Measurements from ENCODE around the gene FAM3B.
"Not testable (repeated sequence)": the region's sequence is repeated elsewhere in the genome, so short reads cannot be mapped to it uniquely, and the experiment has no call there.

The FAM3B gene, protein sequence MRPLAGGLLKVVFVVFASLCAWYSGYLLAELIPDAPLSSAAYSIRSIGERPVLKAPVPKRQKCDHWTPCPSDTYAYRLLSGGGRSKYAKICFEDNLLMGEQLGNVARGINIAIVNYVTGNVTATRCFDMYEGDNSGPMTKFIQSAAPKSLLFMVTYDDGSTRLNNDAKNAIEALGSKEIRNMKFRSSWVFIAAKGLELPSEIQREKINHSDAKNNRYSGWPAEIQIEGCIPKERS
- 0.04 to 0.10 reads per million in 2 donors for total RNA-seq

- DNase-seq: no peak
Measured at GRCh38 chr21:41316200-41317062, at the start of gene FAM3B. FAM3B (plus strand) TSS chr21:41316801; CDS start chr21:41316880, 79 bp downstream.

DNA sequence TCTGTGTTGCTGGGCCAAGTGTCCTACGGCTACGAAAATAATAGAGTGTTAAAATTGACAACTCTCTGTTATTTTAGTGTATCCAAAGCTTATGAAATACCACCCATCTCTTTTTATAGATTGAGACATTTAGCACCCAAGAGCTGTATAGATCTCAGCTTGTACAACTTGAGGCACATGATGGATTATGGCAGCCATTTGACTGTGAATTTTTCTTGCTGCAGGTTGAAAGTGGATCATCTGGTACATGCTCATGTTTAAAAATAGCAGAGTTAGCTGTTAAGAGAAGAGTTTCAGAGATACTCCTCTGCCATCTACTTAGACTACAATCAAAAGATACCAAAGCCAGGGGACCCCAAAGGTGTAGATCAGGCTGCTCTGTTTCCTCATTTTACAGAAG lies 49.3 kb upstream of the FAM3B start:
- DNase-seq: no peak

- DNase-seq: no peak
Measured at GRCh38 chr21:41269535-41269934, 47.1 kb upstream of the FAM3B start.

DNA sequence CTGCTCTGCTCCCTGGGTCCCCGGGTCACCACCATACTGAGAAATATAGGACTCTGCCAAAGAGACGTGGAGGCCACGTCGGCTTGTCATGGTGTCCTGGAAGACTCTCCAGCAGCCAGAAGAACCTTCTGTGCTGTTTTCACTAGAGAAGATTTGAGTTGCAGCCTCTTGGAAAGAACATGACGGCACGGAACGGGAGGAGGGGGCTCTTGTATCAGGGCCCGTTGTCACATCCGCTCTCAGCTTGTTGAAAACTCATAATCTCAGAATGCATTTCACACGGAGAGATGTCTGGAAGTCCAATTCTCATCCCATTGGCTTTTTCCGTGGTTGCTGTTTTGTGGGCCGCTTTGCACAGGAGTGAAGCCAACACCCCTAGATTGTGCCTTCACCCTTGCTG lies 39.4 kb upstream of the FAM3B start:
- no peak for DNase-seq

DNA sequence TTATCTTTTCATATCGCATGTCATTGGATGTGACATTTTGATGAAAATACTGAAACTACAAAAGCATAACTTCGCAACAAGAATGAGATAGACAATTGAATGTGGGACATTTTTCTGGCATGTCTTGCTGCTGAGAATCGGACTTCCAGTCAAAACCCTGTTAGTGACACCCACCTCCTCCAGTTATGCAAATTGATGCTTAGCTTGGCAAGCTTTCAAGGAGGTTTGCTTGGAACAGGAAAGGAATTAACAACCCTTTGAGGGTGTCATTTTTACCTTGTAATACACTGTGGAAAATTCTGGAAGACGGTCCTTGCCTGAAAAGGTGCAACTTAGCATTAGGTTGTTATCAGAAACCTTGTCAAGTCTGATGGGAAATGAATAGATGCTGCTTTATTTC lies 38.8 kb upstream of the FAM3B start:
- no peak for DNase-seq

GRCh38 chr21:41280115-41280919 lies 36.3 kb upstream of the FAM3B start:
- no peak for DNase-seq

DNA sequence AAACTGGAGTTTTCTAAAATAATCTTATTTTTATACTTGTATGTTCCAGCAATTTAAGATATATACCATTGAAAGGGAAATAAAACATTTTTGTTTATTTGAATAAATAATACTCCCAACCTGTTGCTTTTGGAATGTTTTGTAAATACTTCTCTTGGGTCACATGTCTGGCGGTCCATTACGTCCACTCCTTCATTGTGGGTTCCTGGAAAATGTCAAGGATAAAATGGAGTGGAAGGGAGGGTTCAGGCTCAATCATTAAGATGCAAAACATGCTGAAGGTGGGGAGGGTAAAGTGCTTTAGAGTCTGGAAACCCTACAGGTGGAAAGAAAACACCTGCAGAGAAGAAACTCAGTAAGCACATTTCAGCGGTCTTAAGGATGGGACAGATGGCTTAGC lies 34.2 kb upstream of the FAM3B start:
- DNase-seq: no peak

DNA sequence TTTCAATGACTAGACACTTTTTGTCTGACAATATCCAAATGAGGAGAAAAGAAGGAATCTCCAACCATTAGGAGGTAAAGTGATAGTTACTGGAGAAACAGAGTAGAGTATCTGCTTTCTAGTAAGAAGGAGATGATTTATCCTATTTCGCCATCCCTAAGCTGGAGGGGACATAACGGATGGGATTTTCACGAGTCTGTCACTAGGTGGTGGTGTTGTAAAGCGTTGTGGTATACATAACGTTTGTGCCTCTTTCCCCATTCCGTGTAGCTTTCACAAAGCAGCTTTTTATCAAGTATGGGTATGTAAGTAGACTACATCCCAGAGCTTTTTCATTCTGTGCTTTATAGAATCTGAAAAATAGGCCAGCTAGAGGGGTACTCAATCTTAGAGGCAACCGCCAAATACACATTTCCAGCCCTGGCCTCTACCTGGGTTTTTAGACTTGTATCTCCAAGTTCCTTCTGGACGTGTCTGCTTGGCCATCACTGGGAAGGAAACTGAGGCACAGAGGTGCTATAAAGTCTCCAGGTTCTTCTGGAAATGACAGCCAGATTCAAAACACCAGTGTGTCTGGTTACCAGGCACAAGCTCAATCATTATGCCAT lies 33.3 kb upstream of the FAM3B start:
- DNase-seq: no peak

DNA sequence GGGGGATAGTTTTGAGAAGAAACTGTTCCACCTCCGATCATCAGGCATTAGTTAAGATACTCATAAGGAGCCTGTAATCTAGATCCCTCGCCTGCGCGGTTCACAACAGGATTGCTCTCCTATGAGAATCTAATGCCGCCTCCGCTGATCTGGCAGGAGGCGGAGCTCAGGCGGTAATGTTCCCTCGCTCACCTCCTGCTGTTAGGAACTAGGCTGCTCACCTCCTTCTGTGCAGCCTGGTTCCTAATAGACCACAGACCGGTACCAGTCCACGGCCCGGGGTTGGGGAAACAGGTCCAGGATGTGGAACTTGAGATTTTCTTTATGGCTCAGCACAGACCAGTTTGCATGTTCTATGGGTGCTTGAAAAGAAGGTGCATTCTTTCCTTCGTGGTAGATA lies 27.2 kb upstream of the FAM3B start:
- no peak for DNase-seq

DNA sequence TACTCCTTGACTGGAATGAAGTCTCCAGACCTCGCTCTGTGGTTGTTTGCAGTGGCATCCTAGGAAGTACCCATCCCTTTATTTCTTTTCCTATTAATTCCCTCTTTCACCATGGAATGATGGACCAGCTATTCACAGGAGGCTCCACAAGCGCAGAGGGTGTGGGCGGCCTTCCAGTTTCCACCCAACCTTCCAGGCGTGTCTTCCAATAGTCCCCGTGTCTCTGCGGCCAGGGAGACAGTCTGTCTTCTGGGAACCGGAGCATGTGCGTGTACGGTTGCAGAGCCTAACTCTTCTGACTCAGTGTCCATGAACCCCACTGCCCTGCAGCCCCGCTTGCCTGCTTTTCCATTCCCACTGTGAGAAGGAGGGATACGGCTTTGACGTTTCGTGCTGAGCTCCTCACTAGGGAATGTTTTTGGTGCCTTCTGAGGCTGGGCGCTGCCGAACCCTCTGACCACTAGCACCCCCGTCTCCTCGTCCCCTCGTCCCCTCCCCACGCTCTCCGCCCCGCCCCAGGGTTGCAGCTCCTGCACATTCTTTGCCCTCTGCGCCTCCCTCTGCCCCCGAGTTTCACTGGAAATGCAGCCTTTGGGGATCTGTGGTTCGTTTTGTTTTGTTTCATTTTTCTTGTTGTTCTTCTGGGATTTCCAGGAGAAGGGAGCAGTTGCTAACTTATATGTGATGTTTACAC lies 26.3 kb upstream of the FAM3B start:
- DNase-seq: no peak

DNA sequence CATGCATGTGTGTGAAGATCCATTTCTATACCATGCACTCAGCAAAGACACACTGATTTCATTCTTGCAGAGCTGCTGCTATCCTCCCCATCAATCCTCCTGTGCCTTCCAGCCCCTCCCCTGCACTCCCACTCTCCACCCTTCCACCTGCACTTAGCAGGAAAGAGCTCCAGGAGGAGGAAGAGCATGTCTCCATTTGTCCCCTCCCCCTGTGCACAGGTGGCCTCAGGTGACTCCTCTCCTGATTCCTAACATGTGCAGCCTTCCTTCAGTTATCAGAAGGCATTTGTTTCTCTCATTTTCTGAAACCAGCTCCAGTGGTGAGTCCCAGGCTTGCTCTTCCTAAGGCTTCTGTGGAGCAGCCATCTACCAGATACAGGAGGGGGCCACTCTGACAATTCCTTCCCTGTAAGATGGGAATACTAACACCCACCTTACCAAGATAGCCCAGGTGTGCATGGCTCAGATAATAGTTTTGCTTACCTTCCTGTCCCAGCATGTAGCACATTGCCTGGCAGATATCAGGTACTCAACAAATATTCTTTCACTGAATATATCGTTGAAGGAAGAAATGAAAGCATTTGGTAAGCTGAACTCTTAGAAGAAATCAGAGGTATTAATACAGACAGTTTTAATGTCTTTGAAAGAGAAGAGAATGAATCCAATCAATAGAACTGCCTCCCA lies 21.9 kb upstream of the FAM3B start:
- DNase-seq: no peak

DNA sequence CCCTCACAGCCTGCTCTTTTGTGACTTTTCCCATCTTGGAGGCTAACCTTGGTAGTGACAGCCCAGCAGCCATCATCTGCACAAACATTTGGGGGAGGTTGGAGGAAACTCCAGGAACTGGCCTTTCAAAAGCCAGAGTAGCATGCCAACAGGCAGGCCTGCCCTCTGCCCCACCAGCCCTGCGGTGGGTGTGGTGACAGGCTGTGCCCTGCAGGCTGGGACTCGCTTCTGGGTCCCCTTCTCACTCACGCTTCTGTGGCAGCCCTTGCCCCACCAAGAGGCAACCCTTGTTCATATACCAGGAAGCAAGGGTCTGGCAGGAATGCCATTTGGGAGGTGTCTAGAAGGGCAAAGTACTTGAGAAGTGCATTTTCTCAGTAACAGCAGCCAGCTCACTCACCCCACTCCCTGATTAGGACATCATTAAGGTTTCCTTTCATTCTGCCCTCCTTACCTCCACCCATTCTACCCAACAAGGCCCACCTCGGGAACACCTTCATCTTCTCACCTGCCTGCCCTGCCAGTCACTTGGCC lies 20.8 kb upstream of the FAM3B start:
- DNase-seq: no peak

GRCh38 chr21:41302976-41303375 lies 13.6 kb upstream of the FAM3B start:
- DNase-seq: no peak

GRCh38 chr21:41304068-41304720 lies 12.4 kb upstream of the FAM3B start:
- no peak for DNase-seq

DNA sequence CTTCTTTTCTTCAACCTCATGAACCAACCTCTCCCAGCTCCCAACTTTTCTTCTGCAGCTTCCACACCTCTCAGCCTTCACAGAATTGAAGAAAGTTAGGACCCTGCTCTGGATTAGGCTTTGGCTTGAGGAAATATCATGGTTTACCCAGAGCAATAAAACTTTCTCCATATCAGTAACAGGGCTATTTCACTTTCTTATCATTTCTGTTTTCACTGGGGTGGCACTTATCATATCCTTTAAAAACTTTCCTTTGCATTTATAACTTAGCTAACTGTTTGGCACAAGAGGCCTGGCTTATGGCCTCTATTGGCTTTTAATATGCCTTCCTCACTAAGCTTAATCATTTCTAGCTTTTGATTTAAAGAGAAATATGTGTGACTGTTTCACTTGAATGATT lies 9.4 kb upstream of the FAM3B start:
- DNase-seq: no peak

- not testable (repeated sequence) for DNase-seq
Measured at GRCh38 chr21:41313285-41314164, 3.1 kb upstream of the FAM3B start.

DNA sequence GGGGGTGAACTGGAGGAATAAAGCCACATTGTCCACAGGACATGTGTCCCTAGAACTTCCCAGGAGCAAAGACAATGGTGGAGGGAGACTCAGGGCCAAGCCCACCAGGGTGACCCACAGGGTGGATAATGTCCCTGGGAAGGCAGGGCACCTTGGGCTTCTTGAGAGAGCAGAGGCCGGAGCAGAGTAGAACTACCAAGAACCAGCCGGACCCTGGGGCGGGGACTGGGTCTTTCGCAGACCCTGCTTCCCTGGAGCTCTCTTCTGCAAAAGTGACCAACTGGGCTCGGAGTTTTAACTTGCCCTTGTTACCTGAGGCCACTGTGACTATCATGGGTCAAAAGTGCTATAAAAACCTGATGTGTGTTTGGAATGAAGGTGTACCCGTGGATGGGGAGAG lies 875 bp upstream of the FAM3B start:
- no peak for DNase-seq

DNA sequence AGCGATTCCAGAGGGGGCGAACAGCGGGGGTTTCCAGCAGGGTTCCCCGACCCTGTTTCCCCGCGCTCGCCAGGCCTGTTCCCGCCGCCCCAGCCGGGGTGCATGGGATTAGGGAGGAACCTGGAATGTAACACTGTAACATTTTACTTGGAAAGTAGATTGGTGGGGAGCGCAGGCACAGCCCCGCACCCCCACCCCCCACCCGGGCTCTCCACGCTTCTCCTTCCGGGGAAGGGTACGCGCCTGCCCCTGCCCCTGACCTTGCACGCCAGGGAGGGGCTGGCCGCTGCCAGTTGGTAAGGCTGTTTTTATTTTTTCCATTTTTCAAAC lies 427 bp downstream of the FAM3B start:
- no peak for DNase-seq

GRCh38 chr21:41317458-41317857 lies 857 bp downstream of the FAM3B start:
- DNase-seq: no peak

DNA sequence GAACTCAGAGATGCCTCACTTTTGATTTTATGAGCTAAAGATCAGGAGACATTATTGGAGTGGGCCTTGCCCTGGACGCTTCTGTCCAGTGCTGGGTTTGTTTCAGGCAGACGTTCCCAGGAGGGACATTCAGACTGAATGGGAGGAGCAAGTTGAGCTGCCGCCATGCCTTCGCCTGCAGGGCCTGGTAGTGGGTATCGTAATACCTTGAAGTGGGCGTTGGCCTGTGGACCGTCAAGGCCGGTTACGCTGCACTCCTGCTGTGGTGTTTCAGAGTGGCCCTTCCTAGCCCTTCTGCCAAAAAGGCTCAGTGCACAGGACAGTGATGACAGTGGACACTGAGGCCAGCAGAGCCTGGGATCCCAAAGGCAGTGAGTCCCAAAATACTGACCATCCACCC lies 1.6 kb downstream of the FAM3B start:
- DNase-seq: no peak

Measured in activated gamma-delta T cell (primary cell).